Activated naive CD4-positive, alpha-beta T cell treated with anti-CD3 and anti-CD28 coated beads, Interleukin-2, amount 50 U/mL, for 16 hours (primary cell): ENCODE data around the gene LRRC8B.

Experiments used
- DNase-seq: peaks from one replicate; pipeline ENCODE4 v3.0.0-alpha.2; 2020

LRRC8B gene

GRCh38 chr1:89548122-89548857 is 23.7 kb downstream of the LRRC8B start:
- no peak for DNase-seq

- no peak for DNase-seq
Observed at GRCh38 chr1:89550995-89551394, 26.4 kb downstream of the LRRC8B start.

GRCh38 chr1:89552471-89553081 is 27.9 kb downstream of the LRRC8B start:
- no peak for DNase-seq

- DNase-seq = no peak
Observed at GRCh38 chr1:89553157-89553556, 28.5 kb downstream of the LRRC8B start.

GRCh38 chr1:89555550-89555949 is 30.9 kb downstream of the LRRC8B start:
- no peak for DNase-seq

- DNase-seq = no peak
Observed at GRCh38 chr1:89556726-89557444, 32.3 kb downstream of the LRRC8B start.

- no peak for DNase-seq
Observed at GRCh38 chr1:89557445-89557825, 32.8 kb downstream of the LRRC8B start.

- no peak for DNase-seq
Observed at GRCh38 chr1:89557956-89558355, 33.3 kb downstream of the LRRC8B start.

- DNase-seq = no peak
Observed at GRCh38 chr1:89563957-89564604, 39.5 kb downstream of the LRRC8B start.

GRCh38 chr1:89565521-89565920 is 40.9 kb downstream of the LRRC8B start:
- no peak for DNase-seq

GRCh38 chr1:89566761-89567174 is 42.1 kb downstream of the LRRC8B start:
- DNase-seq = no peak

- no peak for DNase-seq
Observed at GRCh38 chr1:89567797-89568196, 43.2 kb downstream of the LRRC8B start.

- no peak for DNase-seq
Observed at GRCh38 chr1:89573410-89573809, 48.8 kb downstream of the LRRC8B start.

GRCh38 chr1:89574621-89575020 is 50.0 kb downstream of the LRRC8B start:
- DNase-seq = no peak

GRCh38 chr1:89575207-89575606 is 50.6 kb downstream of the LRRC8B start:
- no peak for DNase-seq

- no peak for DNase-seq
Observed at GRCh38 chr1:89576013-89576412, 51.4 kb downstream of the LRRC8B start.

- DNase-seq = no peak
Observed at GRCh38 chr1:89578151-89578550, 53.5 kb downstream of the LRRC8B start.

GRCh38 chr1:89578946-89579684 is 54.5 kb downstream of the LRRC8B start:
- DNase-seq = no peak

GRCh38 chr1:89580036-89580435 is 55.4 kb downstream of the LRRC8B start:
- no peak for DNase-seq

- DNase-seq = no peak
Observed at GRCh38 chr1:89581859-89582258, 57.2 kb downstream of the LRRC8B start.

GRCh38 chr1:89582571-89582970 is 57.9 kb downstream of the LRRC8B start:
- DNase-seq = no peak

- DNase-seq = no peak
Observed at GRCh38 chr1:89584211-89584610, 59.6 kb downstream of the LRRC8B start.

- DNase-seq = no peak
Observed at GRCh38 chr1:89584781-89585180, 60.2 kb downstream of the LRRC8B start.
